Stimulated activated naive CD8-positive, alpha-beta T cell treated with anti-CD3 and anti-CD28 coated beads, Interleukin-15, amount 100 ng/mL, for 72 hours (primary cell): Measurements from ENCODE around the gene MYRIP.

ENCODE experiments used
- ATAC-seq: fragments of 150-1000 bp; cut with Tn5 transposase; 2 replicates; pipeline ENCODE4 v1.10.0; 2021; ENCODE audit warnings: mild to moderate bottlenecking, moderate library complexity
- DNase-seq, 2 donors: peaks; one replicate each; pipeline ENCODE4 v3.0.0; 2021 to 2022
- H3K27ac Mint-ChIP-seq, 2 donors: one replicate each; pipeline ENCODE4 v1.8.0; 2022; ENCODE audit warnings: mild to moderate bottlenecking in 2 of 2, mixed read lengths in 2 of 2, moderate library complexity in 2 of 2
- H3K27me3 Mint-ChIP-seq: one replicate; pipeline ENCODE4 v1.8.0; 2022; ENCODE audit warnings: mixed read lengths
- H3K4me1 Mint-ChIP-seq: one replicate; pipeline ENCODE4 v1.8.0; 2022; ENCODE audit warnings: mild to moderate bottlenecking, mixed read lengths
- H3K4me3 Mint-ChIP-seq, 2 donors: one replicate each; pipeline ENCODE4 v1.8.0; 2022; ENCODE audit warnings: mild to moderate bottlenecking in 2 of 2, mixed read lengths in 2 of 2, moderate library complexity in 1 of 2
- H3K9me3 Mint-ChIP-seq, 2 donors: one replicate each; pipeline ENCODE4 v1.8.0; 2022; ENCODE audit warnings: mixed read lengths in 2 of 2

Gene MYRIP

GRCh38 chr3:40191850-40192448 is 382.5 kb downstream of the MYRIP start:
- ATAC-seq, result peak; percentile 61
- DNase-seq, result peak; percentile 47 to 57
- H3K9me3 Mint-ChIP-seq, result no peaks in the 10 kb centered on the region
- H3K27ac Mint-ChIP-seq, result no peak overlapping the region
- no peaks in the 10 kb centered on the region for H3K27me3 Mint-ChIP-seq
- H3K4me1 Mint-ChIP-seq, result no peaks in the 10 kb centered on the region
- H3K4me3 Mint-ChIP-seq, result no peak overlapping the region

- H3K4me1 Mint-ChIP-seq, result no peaks in the 10 kb centered on the region
- no peak overlapping the region for H3K27ac Mint-ChIP-seq
- ATAC-seq (no peak), DNase-seq (no peak)
- no peaks in the 10 kb centered on the region for H3K9me3 Mint-ChIP-seq
- no peak overlapping the region for H3K4me3 Mint-ChIP-seq
- no peaks in the 10 kb centered on the region for H3K27me3 Mint-ChIP-seq
Measured at GRCh38 chr3:40192628-40193027, 383.2 kb downstream of the MYRIP start.

- Mint-ChIP-seq H3K9me3 (no peaks in the 10 kb centered on the region), H3K4me1 (no peaks in the 10 kb centered on the region), H3K27me3 (no peaks in the 10 kb centered on the region), H3K27ac (no peak overlapping the region), H3K4me3 (no peak overlapping the region)
- ATAC-seq, result no peak
- no peak for DNase-seq
Measured at GRCh38 chr3:40196966-40197365, 387.6 kb downstream of the MYRIP start.

- H3K27me3 Mint-ChIP-seq, result no peaks in the 10 kb centered on the region
- no peaks in the 10 kb centered on the region for H3K9me3 Mint-ChIP-seq
- no peaks in the 10 kb centered on the region for H3K4me1 Mint-ChIP-seq
- no peak overlapping the region for H3K27ac Mint-ChIP-seq
- no peak for ATAC-seq
- no peak for DNase-seq
- no peak overlapping the region for H3K4me3 Mint-ChIP-seq
Measured at GRCh38 chr3:40200692-40201316, 391.4 kb downstream of the MYRIP start.

GRCh38 chr3:40201770-40202169 is 392.4 kb downstream of the MYRIP start:
- Mint-ChIP-seq H3K27me3 (no peaks in the 10 kb centered on the region), H3K4me3 (no peak overlapping the region), H3K27ac (no peak overlapping the region), H3K4me1 (no peaks in the 10 kb centered on the region), H3K9me3 (no peaks in the 10 kb centered on the region)
- ATAC-seq (no peak), DNase-seq (no peak)

- Mint-ChIP-seq H3K9me3 (no peaks in the 10 kb centered on the region), H3K4me3 (no peak overlapping the region), H3K4me1 (peaks cover 4% of the 10 kb centered on the region), H3K27ac (peak overlapping the region in 1 of 2 donors; percentile 2), H3K27me3 (no peaks in the 10 kb centered on the region)
- no peak for DNase-seq
- ATAC-seq, result no peak
Measured at GRCh38 chr3:40206522-40206921, 397.1 kb downstream of the MYRIP start.

- no peak for ATAC-seq
- no peaks in the 10 kb centered on the region for H3K9me3 Mint-ChIP-seq
- DNase-seq, result no peak
Measured at GRCh38 chr3:40207796-40208195, 398.4 kb downstream of the MYRIP start.

GRCh38 chr3:40208251-40208650 is 398.8 kb downstream of the MYRIP start:
- Mint-ChIP-seq H3K27ac (no peak overlapping the region), H3K27me3 (no peaks in the 10 kb centered on the region), H3K4me1 (peaks cover 4% of the 10 kb centered on the region), H3K9me3 (no peaks in the 10 kb centered on the region), H3K4me3 (no peak overlapping the region)
- ATAC-seq (no peak), DNase-seq (no peak)

More at GRCh38 chr3:40207796-40208195, 398.4 kb downstream of the MYRIP start:
- no peaks in the 10 kb centered on the region for H3K27me3 Mint-ChIP-seq
- no peak overlapping the region for H3K27ac Mint-ChIP-seq
- H3K4me3 Mint-ChIP-seq, result no peak overlapping the region
- H3K4me1 Mint-ChIP-seq, result peaks cover 4% of the 10 kb centered on the region

- Mint-ChIP-seq H3K4me1 (peaks cover 4% of the 10 kb centered on the region), H3K4me3 (no peak overlapping the region), H3K27me3 (no peaks in the 10 kb centered on the region), H3K9me3 (no peaks in the 10 kb centered on the region), H3K27ac (peak overlapping the region in 1 of 2 donors; percentile 64)
- DNase-seq (no peak), ATAC-seq (no peak)
Measured at GRCh38 chr3:40211579-40211978, 402.2 kb downstream of the MYRIP start.

- DNase-seq (no peak), ATAC-seq (no peak)
- H3K9me3 Mint-ChIP-seq, result no peaks in the 10 kb centered on the region
- H3K27ac Mint-ChIP-seq, result no peak overlapping the region
- no peak overlapping the region for H3K4me3 Mint-ChIP-seq
- H3K4me1 Mint-ChIP-seq, result peaks cover 4% of the 10 kb centered on the region
- H3K27me3 Mint-ChIP-seq, result no peaks in the 10 kb centered on the region
Measured at GRCh38 chr3:40213556-40213955, 404.1 kb downstream of the MYRIP start.

GRCh38 chr3:40215015-40215414 is 405.6 kb downstream of the MYRIP start:
- H3K27ac Mint-ChIP-seq, result no peak overlapping the region
- H3K4me3 Mint-ChIP-seq, result no peak overlapping the region
- H3K4me1 Mint-ChIP-seq, result peaks cover 4% of the 10 kb centered on the region
- DNase-seq (no peak), ATAC-seq (no peak)
- no peaks in the 10 kb centered on the region for H3K9me3 Mint-ChIP-seq
- H3K27me3 Mint-ChIP-seq, result no peaks in the 10 kb centered on the region

GRCh38 chr3:40216471-40216870 is 407.1 kb downstream of the MYRIP start:
- ATAC-seq, result no peak
- Mint-ChIP-seq H3K4me3 (no peak overlapping the region), H3K4me1 (no peaks in the 10 kb centered on the region), H3K27me3 (no peaks in the 10 kb centered on the region), H3K27ac (no peak overlapping the region), H3K9me3 (no peaks in the 10 kb centered on the region)
- DNase-seq, result no peak

GRCh38 chr3:40223856-40224255 is 414.4 kb downstream of the MYRIP start:
- no peaks in the 10 kb centered on the region for H3K9me3 Mint-ChIP-seq
- no peak overlapping the region for H3K4me3 Mint-ChIP-seq
- no peaks in the 10 kb centered on the region for H3K4me1 Mint-ChIP-seq
- H3K27me3 Mint-ChIP-seq, result no peaks in the 10 kb centered on the region
- H3K27ac Mint-ChIP-seq, result no peak overlapping the region
- ATAC-seq (no peak), DNase-seq (no peak)

- DNase-seq (no peak), ATAC-seq (no peak)
- H3K27ac Mint-ChIP-seq, result no peak overlapping the region
- H3K4me3 Mint-ChIP-seq, result no peak overlapping the region
- H3K4me1 Mint-ChIP-seq, result no peaks in the 10 kb centered on the region
- H3K27me3 Mint-ChIP-seq, result no peaks in the 10 kb centered on the region
- no peaks in the 10 kb centered on the region for H3K9me3 Mint-ChIP-seq
Measured at GRCh38 chr3:40224796-40225515, 415.5 kb downstream of the MYRIP start.

GRCh38 chr3:40226636-40227035 is 417.2 kb downstream of the MYRIP start:
- Mint-ChIP-seq H3K9me3 (no peaks in the 10 kb centered on the region), H3K4me3 (no peak overlapping the region), H3K27ac (peak overlapping the region; percentile 6 to 92), H3K4me1 (no peaks in the 10 kb centered on the region), H3K27me3 (no peaks in the 10 kb centered on the region)
- ATAC-seq, result no peak
- no peak for DNase-seq

- H3K9me3 Mint-ChIP-seq, result no peaks in the 10 kb centered on the region
- ATAC-seq (no peak), DNase-seq (no peak)
- H3K27ac Mint-ChIP-seq, result no peak overlapping the region
- H3K4me1 Mint-ChIP-seq, result no peaks in the 10 kb centered on the region
- no peaks in the 10 kb centered on the region for H3K27me3 Mint-ChIP-seq
- H3K4me3 Mint-ChIP-seq, result no peak overlapping the region
Measured at GRCh38 chr3:40228792-40229350, 419.5 kb downstream of the MYRIP start.
